Measurements from ENCODE around the gene TMEM59.
"Not testable (repeated sequence)": the region's sequence is repeated elsewhere in the genome, so short reads cannot be mapped to it uniquely, and the experiment has no call there.

Gene TMEM59

GRCh38 chr1:54052934-54053744, at the start of gene TMEM59, which contains the start of gene TCEANC2:
Gene TMEM59, minus strand, starts transcription at chr1:54053204. Its CDS starts 16 bp downstream, at chr1:54053188.
Gene TCEANC2, plus strand, starts transcription at chr1:54053608. Its CDS starts 815 bp downstream, at chr1:54054423.
- peak; percentile 99 for DNase-seq

- no peak for DNase-seq
These were observed 47.5 kb upstream of the TMEM59 start for GRCh38 chr1:54100500-54100899.

GRCh38 chr1:54099061-54099610, 46.1 kb upstream of the TMEM59 start:
- DNase-seq: no peak

GRCh38 chr1:54096877-54097240, 43.9 kb upstream of the TMEM59 start:
- DNase-seq: peak; percentile 26

GRCh38 chr1:54096227-54096876, 43.3 kb upstream of the TMEM59 start:
- no peak for DNase-seq

- DNase-seq: peak; percentile 97
These were observed 42.7 kb upstream of the TMEM59 start for GRCh38 chr1:54095546-54096226.

GRCh38 chr1:54094730-54095105, 41.7 kb upstream of the TMEM59 start:
- not testable (repeated sequence) for DNase-seq

GRCh38 chr1:54094001-54094729, 41.2 kb upstream of the TMEM59 start:
- DNase-seq: no peak

- DNase-seq: peak; percentile 41
These were observed 38.7 kb upstream of the TMEM59 start for GRCh38 chr1:54091666-54092065.

- no peak for DNase-seq
These were observed 35.4 kb upstream of the TMEM59 start for GRCh38 chr1:54088385-54088784.

GRCh38 chr1:54086754-54087153, 33.8 kb upstream of the TMEM59 start:
- DNase-seq: no peak

- no peak for DNase-seq
These were observed 31.8 kb upstream of the TMEM59 start for GRCh38 chr1:54084794-54085193.

GRCh38 chr1:54081306-54082270, 28.6 kb upstream of the TMEM59 start:
- DNase-seq: peak; percentile 52

GRCh38 chr1:54080598-54081049, 27.6 kb upstream of the TMEM59 start:
- DNase-seq: no peak

- no peak for DNase-seq
These were observed 24.4 kb upstream of the TMEM59 start for GRCh38 chr1:54077359-54077758.

- DNase-seq: peak; percentile 70
These were observed 17.3 kb upstream of the TMEM59 start for GRCh38 chr1:54070171-54070837.

GRCh38 chr1:54069791-54070170, 16.8 kb upstream of the TMEM59 start:
- no peak for DNase-seq

GRCh38 chr1:54064299-54064698, 11.3 kb upstream of the TMEM59 start:
- no peak for DNase-seq

GRCh38 chr1:54054438-54054749, 1.4 kb upstream of the TMEM59 start:
- no peak for DNase-seq

GRCh38 chr1:54053745-54054437, 887 bp upstream of the TMEM59 start:
- DNase-seq: peak; percentile 53

Data from MV-4-11 (cell line).